MM.1S (cell line): Measurements from ENCODE around the gene ZNF630.
"Not testable (repeated sequence)": the region's sequence is repeated elsewhere in the genome, so short reads cannot be mapped to it uniquely, and the experiment has no call there.

ENCODE experiments used
- DNase-seq: peaks from one replicate; pipeline ENCODE4 v3.0.0-alpha.2; 2015
- H2AFZ ChIP-seq: fragments of 300-600 bp; sonication (generic); 2 replicates; pipeline ENCODE4 v1.6.0; 2016; ENCODE audit warnings: antibody characterized with exemption, low read length
- H3F3A ChIP-seq: fragments of 300-600 bp; sonication (generic); 2 replicates; pipeline ENCODE4 v1.6.1; 2016; ENCODE audit warnings: mild to moderate bottlenecking, antibody characterized with exemption, low read length, moderate library complexity, mixed read lengths; ENCODE audit not compliant: insufficient read depth
- H3K27ac ChIP-seq: fragments of 300-600 bp; sonication (generic); 2 replicates; pipeline ENCODE4 v1.5.1; 2016; ENCODE audit warnings: mild to moderate bottlenecking, low read length
- H3K27me3 ChIP-seq: fragments of 300-600 bp; sonication (generic); replicated peaks from 2 replicates; pipeline ENCODE4 v1.6.0; 2016; ENCODE audit warnings: low read length; ENCODE audit not compliant: insufficient read depth
- H3K36me3 ChIP-seq: fragments of 300-600 bp; sonication (generic); replicated peaks from 2 replicates; pipeline ENCODE4 v1.6.1; 2016; ENCODE audit warnings: mild to moderate bottlenecking, low read length, mixed read lengths; ENCODE audit not compliant: insufficient read depth
- H3K4me1 ChIP-seq: fragments of 300-600 bp; sonication (generic); 2 replicates; pipeline ENCODE4 v1.6.1; 2016; ENCODE audit warnings: low read length, mixed read lengths
- H3K4me2 ChIP-seq: fragments of 300-600 bp; sonication (generic); 2 replicates; pipeline ENCODE4 v1.6.0; 2016; ENCODE audit warnings: low read depth, low read length
- H3K4me3 ChIP-seq: fragments of 300-600 bp; sonication (generic); 2 replicates; pipeline ENCODE4 v1.5.1; 2016; ENCODE audit warnings: low read length, mixed read lengths
- H3K79me2 ChIP-seq: fragments of 300-600 bp; sonication (generic); 2 replicates; pipeline ENCODE4 v1.6.1; 2016; ENCODE audit warnings: mixed run types, low read length, mixed read lengths
- H3K9ac ChIP-seq: fragments of 300-600 bp; sonication (generic); 2 replicates; pipeline ENCODE4 v1.6.1; 2016; ENCODE audit warnings: low read length, mixed read lengths
- H3K9me2 ChIP-seq: fragments of 300-600 bp; sonication (generic); replicated peaks from 2 replicates; pipeline ENCODE4 v1.6.1; 2016; ENCODE audit warnings: mild to moderate bottlenecking, low read length, mixed read lengths; ENCODE audit not compliant: insufficient read depth
- H3K9me3 ChIP-seq: fragments of 300-600 bp; sonication (generic); replicated peaks from 2 replicates; pipeline ENCODE4 v1.6.1; 2016; ENCODE audit warnings: mild to moderate bottlenecking, low read length, mixed read lengths; ENCODE audit not compliant: insufficient read depth
- H4K20me1 ChIP-seq: fragments of 300-600 bp; sonication (generic); 2 replicates; pipeline ENCODE4 v1.6.1; 2016; ENCODE audit warnings: mild to moderate bottlenecking, low read length, moderate library complexity, mixed read lengths; ENCODE audit not compliant: insufficient read depth
- CTCF ChIP-seq: fragments of 300-600 bp; sonication (generic); IDR thresholded peaks from 2 replicates; pipeline ENCODE4 v1.5.1; 2016; ENCODE audit warnings: antibody characterized with exemption, low read length, mixed read lengths
- EZH2 ChIP-seq: fragments of 300-600 bp; sonication (generic); optimal IDR thresholded peaks from 2 replicates; pipeline ENCODE3; 2017; ENCODE audit warnings: low read depth, mild to moderate bottlenecking, antibody characterized with exemption, low read length, mixed read lengths
- EZH2phosphoT487 ChIP-seq: fragments of 300-600 bp; sonication (generic); IDR thresholded peaks from 2 replicates; pipeline ENCODE4 v1.6.1; 2018; ENCODE audit warnings: antibody characterized with exemption, low read length

ZNF630 gene

GRCh38 chrX:48071064-48071985, at the start of gene ZNF630:
ZNF630 (minus strand) TSS chrX:48071640; CDS start chrX:48066886, 4,754 bp downstream.
- H2AFZ ChIP-seq = peak within 1 kb of the TSS; percentile 79
- H3K9me2 ChIP-seq = no peaks in the 10 kb centered on the region
- no peaks in the 10 kb centered on the region for H3K27me3 ChIP-seq
- H3K4me2 ChIP-seq = peak within 1 kb of the TSS; percentile 79
- no peaks in the 10 kb centered on the region for H3K79me2 ChIP-seq
- no peak within 1 kb of the TSS; the same call in 1 of the 2 replicates for H3K27ac ChIP-seq
- peak within 1 kb of the TSS; percentile 74 for H3K4me3 ChIP-seq
- H3F3A ChIP-seq = no peaks in the 10 kb centered on the region
- peak within 1 kb of the TSS; percentile 67 for H3K9ac ChIP-seq
- H3K9me3 ChIP-seq = no peaks in the 10 kb centered on the region
- no peaks in the 10 kb centered on the region for H4K20me1 ChIP-seq
- no peaks in the 10 kb centered on the region for H3K36me3 ChIP-seq
- TF ChIP-seq EZH2 = no peak
- DNase-seq = peak; percentile 78
- H3K4me1 ChIP-seq = no peaks in the 10 kb centered on the region

DNA sequence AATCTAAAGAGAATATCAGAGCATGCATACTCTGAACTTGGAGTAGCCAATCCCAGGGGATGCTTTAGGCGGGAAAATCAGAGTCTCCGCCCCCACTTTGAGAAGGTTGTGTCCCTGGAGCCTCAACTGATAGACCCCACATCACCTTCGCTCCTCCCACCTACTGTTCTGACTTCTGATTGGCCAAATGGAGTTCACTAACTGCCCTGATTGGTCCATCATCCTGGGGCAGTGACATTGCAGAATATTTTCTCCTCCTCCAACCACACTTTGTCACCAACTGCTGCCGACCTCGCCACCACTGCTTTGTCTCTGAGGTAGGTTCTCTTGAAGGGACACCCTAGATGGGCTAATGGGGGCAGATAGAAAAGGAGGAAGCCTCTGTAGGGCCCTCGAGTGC, 36.3 kb upstream of the ZNF630 start:
- DNase-seq = no peak
- H3K79me2 ChIP-seq = no peaks in the 10 kb centered on the region
- H3K36me3 ChIP-seq = no peaks in the 10 kb centered on the region
- no peaks in the 10 kb centered on the region for H3F3A ChIP-seq
- no peaks in the 10 kb centered on the region for H4K20me1 ChIP-seq
- H3K9me2 ChIP-seq = no peaks in the 10 kb centered on the region
- no peak overlapping the region for H2AFZ ChIP-seq
- H3K4me2 ChIP-seq = no peak overlapping the region
- no peak overlapping the region for H3K4me3 ChIP-seq
- no peak overlapping the region for H3K9ac ChIP-seq
- TF ChIP-seq EZH2phosphoT487 (no peak), EZH2 (no peak)
- H3K27ac ChIP-seq = no peak overlapping the region
- H3K4me1 ChIP-seq = no peaks in the 10 kb centered on the region
- H3K27me3 ChIP-seq = no peaks in the 10 kb centered on the region
- no peaks in the 10 kb centered on the region for H3K9me3 ChIP-seq

- H3K4me1 ChIP-seq = no peaks in the 10 kb centered on the region
- no peak overlapping the region for H2AFZ ChIP-seq
- H3K9me2 ChIP-seq = no peaks in the 10 kb centered on the region
- no peak overlapping the region for H3K4me3 ChIP-seq
- H3F3A ChIP-seq = no peaks in the 10 kb centered on the region
- no peak overlapping the region for H3K9ac ChIP-seq
- no peaks in the 10 kb centered on the region for H3K79me2 ChIP-seq
- H3K9me3 ChIP-seq = no peaks in the 10 kb centered on the region
- no peaks in the 10 kb centered on the region for H4K20me1 ChIP-seq
- DNase-seq = no peak
- no peaks in the 10 kb centered on the region for H3K27me3 ChIP-seq
- no peaks in the 10 kb centered on the region for H3K36me3 ChIP-seq
- H3K4me2 ChIP-seq = no peak overlapping the region
- TF ChIP-seq EZH2 (no peak), CTCF (no peak), EZH2phosphoT487 (no peak)
- no peak overlapping the region for H3K27ac ChIP-seq
These were observed 31.5 kb upstream of the ZNF630 start for GRCh38 chrX:48102874-48103374.

DNA sequence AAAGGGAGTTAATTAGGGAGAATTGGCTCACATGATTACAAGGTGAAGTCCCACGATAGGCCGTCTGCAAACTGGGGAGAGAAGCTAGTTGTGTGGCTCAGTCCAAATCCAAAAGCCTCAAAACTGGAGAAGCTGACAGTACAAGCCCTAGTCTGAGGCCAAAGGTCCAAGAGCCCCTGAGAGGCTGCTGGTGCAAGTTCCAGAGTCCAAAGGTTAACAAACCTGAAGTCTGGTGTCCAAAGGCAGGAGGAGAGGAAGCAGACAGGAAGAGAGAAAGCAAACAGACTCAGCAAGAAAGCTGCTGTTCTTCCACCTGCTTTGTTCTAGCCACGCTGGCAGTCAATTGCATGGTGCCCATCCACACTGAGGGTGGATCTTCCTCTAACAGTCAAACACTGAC, 30.0 kb upstream of the ZNF630 start:
- no peaks in the 10 kb centered on the region for H4K20me1 ChIP-seq
- H3K9me3 ChIP-seq = no peaks in the 10 kb centered on the region
- TF ChIP-seq EZH2phosphoT487 = no peak
- TF ChIP-seq CTCF = no peak
- TF ChIP-seq EZH2 = no peak
- no peaks in the 10 kb centered on the region for H3K36me3 ChIP-seq
- no peak overlapping the region for H3K4me3 ChIP-seq
- no peak overlapping the region for H2AFZ ChIP-seq
- H3K9me2 ChIP-seq = no peaks in the 10 kb centered on the region
- no peaks in the 10 kb centered on the region for H3K27me3 ChIP-seq
- H3F3A ChIP-seq = no peaks in the 10 kb centered on the region
- no peak overlapping the region for H3K4me2 ChIP-seq
- H3K27ac ChIP-seq = no peak overlapping the region
- no peaks in the 10 kb centered on the region for H3K4me1 ChIP-seq
- DNase-seq = no peak
- no peak overlapping the region for H3K9ac ChIP-seq
- no peaks in the 10 kb centered on the region for H3K79me2 ChIP-seq

DNA sequence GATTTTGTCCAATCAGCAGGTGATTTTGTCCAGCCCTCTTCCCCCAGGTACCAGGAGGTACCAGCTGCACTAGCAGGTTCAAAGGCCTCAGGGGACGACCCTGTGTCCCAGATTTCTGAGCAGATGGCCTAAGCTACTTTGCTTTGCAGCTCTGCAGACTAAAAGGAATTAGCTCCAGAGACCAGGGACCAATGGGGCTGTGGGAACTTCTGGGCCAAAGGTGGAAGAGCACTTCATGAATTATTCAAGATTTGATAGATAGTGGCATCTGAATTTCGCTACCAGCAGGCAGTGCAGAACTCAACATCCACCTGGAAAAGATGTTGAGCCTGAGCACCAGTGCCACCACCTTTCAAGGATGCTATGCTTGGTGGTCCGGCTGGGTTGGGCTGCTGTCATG, 21.1 kb upstream of the ZNF630 start:
- H4K20me1 ChIP-seq, H3K27ac ChIP-seq, H3K27me3 ChIP-seq, H3K36me3 ChIP-seq, H3F3A ChIP-seq, H3K4me2 ChIP-seq, H3K4me3 ChIP-seq, H3K79me2 ChIP-seq, H3K4me1 ChIP-seq, H3K9ac ChIP-seq, DNase-seq, H3K9me3 ChIP-seq, H3K9me2 ChIP-seq, H2AFZ ChIP-seq: not testable (repeated sequence)
